ENCODE data around the gene FBXO24.

The FBXO24 gene

GRCh38 chr7:100584054-100584682 is 2.0 kb upstream of the FBXO24 start:
- TF ChIP-seq POLR2A (IDR thresholded peaks at IDR 0.05; ENCODE audit: low read length) (no peak), GATA1 (IDR thresholded peaks at IDR 0.05; ENCODE audit: low read depth, low read length) (no peak)

GRCh38 chr7:100584683-100585510 is 1.2 kb upstream of the FBXO24 start:
- peak; percentile 49 to 61 for DNase-seq

More at GRCh38 chr7:100584054-100584682, 2.0 kb upstream of the FBXO24 start:
- no peak for DNase-seq

GRCh38 chr7:100585511-100586265 is 440 bp upstream of the FBXO24 start, which contains the start of gene LRCH4:
Gene LRCH4, minus strand, starts transcription at chr7:100586129. Its CDS starts 29 bp downstream, at chr7:100586100.
- TF ChIP-seq GATA1 (IDR thresholded peaks at IDR 0.05; ENCODE audit: low read depth, low read length) (no peak), POLR2A (IDR thresholded peaks at IDR 0.05; ENCODE audit: low read length) (peak; percentile 99)
- DNase-seq = peak; percentile 84 to 90

More at GRCh38 chr7:100584683-100585510, 1.2 kb upstream of the FBXO24 start:
- no peak for TF ChIP-seq GATA1 (IDR thresholded peaks at IDR 0.05; ENCODE audit: low read depth, low read length)
- no peak for TF ChIP-seq POLR2A (IDR thresholded peaks at IDR 0.05; ENCODE audit: low read length)

GRCh38 chr7:100588438-100588837 is 2.3 kb downstream of the FBXO24 start:
- TF ChIP-seq GATA1 (IDR thresholded peaks at IDR 0.05; ENCODE audit: low read depth, low read length) (no peak), POLR2A (IDR thresholded peaks at IDR 0.05; ENCODE audit: low read length) (no peak)
- peak; percentile 47 to 58 for DNase-seq

GRCh38 chr7:100589341-100589947 is 3.3 kb downstream of the FBXO24 start:
- no peak for TF ChIP-seq GATA1 (IDR thresholded peaks at IDR 0.05; ENCODE audit: low read depth, low read length)
- no peak for DNase-seq

GRCh38 chr7:100590077-100590737 is 4.1 kb downstream of the FBXO24 start:
- no peak for DNase-seq
- TF ChIP-seq GATA1 (IDR thresholded peaks at IDR 0.05; ENCODE audit: low read depth, low read length) = no peak

- DNase-seq = no peak
- TF ChIP-seq GATA1 (IDR thresholded peaks at IDR 0.05; ENCODE audit: low read depth, low read length) (no peak), POLR2A (IDR thresholded peaks at IDR 0.05; ENCODE audit: low read length) (no peak)
Measured at GRCh38 chr7:100591596-100591995, 5.5 kb downstream of the FBXO24 start.

GRCh38 chr7:100595188-100595587 is 9.1 kb downstream of the FBXO24 start:
- no peak for DNase-seq
- TF ChIP-seq GATA1 (IDR thresholded peaks at IDR 0.05; ENCODE audit: low read depth, low read length) (no peak), POLR2A (IDR thresholded peaks at IDR 0.05; ENCODE audit: low read length) (no peak)

- no peak for TF ChIP-seq POLR2A (IDR thresholded peaks at IDR 0.05; ENCODE audit: low read length)
- TF ChIP-seq GATA1 (IDR thresholded peaks at IDR 0.05; ENCODE audit: low read depth, low read length) = no peak
Measured at GRCh38 chr7:100598425-100598824, 12.3 kb downstream of the FBXO24 start.

GRCh38 chr7:100599911-100600729 is 14.0 kb downstream of the FBXO24 start:
- DNase-seq = no peak
- no peak for TF ChIP-seq GATA1 (IDR thresholded peaks at IDR 0.05; ENCODE audit: low read depth, low read length)

More at GRCh38 chr7:100598425-100598824, 12.3 kb downstream of the FBXO24 start:
- DNase-seq = no peak

GRCh38 chr7:100600730-100601038 is 14.6 kb downstream of the FBXO24 start:
- no peak for TF ChIP-seq GATA1 (IDR thresholded peaks at IDR 0.05; ENCODE audit: low read depth, low read length)
- TF ChIP-seq POLR2A (IDR thresholded peaks at IDR 0.05; ENCODE audit: low read length) = no peak
- DNase-seq = no peak

GRCh38 chr7:100602889-100603725 is 17.0 kb downstream of the FBXO24 start:
- no peak for DNase-seq
- no peak for TF ChIP-seq GATA1 (IDR thresholded peaks at IDR 0.05; ENCODE audit: low read depth, low read length)
- no peak for TF ChIP-seq POLR2A (IDR thresholded peaks at IDR 0.05; ENCODE audit: low read length)
